Caco-2 (cell line): ENCODE data around the gene SIGMAR1. TPM values are rescaled to one million over a fixed set of nuclear protein-coding genes. Genes with fewer than 3 reads are reported as not detected.

Experiments
- BruUV-seq: library from RNA; stranded (reverse); fragments of 400-500 nt; replicated peaks from 2 replicates; lab custom pipeline; 2021; lab: Mats Ljungman, UMichigan
- CTCF ChIA-PET: fragments of 300-600 bp; sonication (Branson Sonifier 250); formaldehyde crosslinking; loops from one replicate; lab custom pipeline; 2022; ENCODE audit warnings: antibody characterized with exemption; lab: Charles Lee
- POLR2A ChIA-PET: fragments of 300-600 bp; sonication (Branson Sonifier 250); formaldehyde crosslinking; loops from one replicate; lab custom pipeline; 2022; ENCODE audit warnings: antibody characterized with exemption; lab: Charles Lee
- DNase-seq, 2 experiments: peaks; one replicate each; pipeline versions ENCODE4 v3.0.0 to v3.0.0-alpha.2; 2020 to 2022
- H3K27me3 ChIP-seq: replicated peaks from 2 replicates; pipeline ENCODE4 v1.6.0; 2011; ENCODE audit warnings: low read length; ENCODE audit not compliant: control insufficient read depth, insufficient read depth
- H3K36me3 ChIP-seq: 2 replicates; pipeline ENCODE4 v1.5.1; 2011; ENCODE audit warnings: low read length; ENCODE audit not compliant: control insufficient read depth, insufficient read depth
- H3K4me1 ChIP-seq: fragments of 250-450 bp; sonication (Bioruptor Pico); 2 replicates; pipeline ENCODE4 v1.5.1; 2020; ENCODE audit warnings: mild to moderate bottlenecking
- H3K4me3 ChIP-seq: 2 replicates; pipeline ENCODE4 v1.5.1; 2011; ENCODE audit warnings: low read depth, mild to moderate bottlenecking, control low read depth, low read length
- H3K9me3 ChIP-seq: fragments of 250-450 bp; sonication (Bioruptor Pico); 2 replicates; pipeline ENCODE4 v1.5.1; 2020; ENCODE audit warnings: mild to moderate bottlenecking, moderate library complexity
- H3K27ac Mint-ChIP-seq: one replicate; pipeline ENCODE4 v1.8.0; 2022; ENCODE audit warnings: mixed read lengths; ENCODE audit not compliant: unreplicated experiment
- H3K27me3 Mint-ChIP-seq: one replicate; pipeline ENCODE4 v1.8.0; 2022; ENCODE audit warnings: mixed read lengths; ENCODE audit not compliant: insufficient read depth, unreplicated experiment
- H3K36me3 Mint-ChIP-seq: one replicate; pipeline ENCODE4 v1.8.0; 2022; ENCODE audit warnings: mild to moderate bottlenecking, mixed read lengths; ENCODE audit not compliant: insufficient read depth, unreplicated experiment
- H3K4me1 Mint-ChIP-seq: one replicate; pipeline ENCODE4 v1.8.0; 2022; ENCODE audit warnings: low read depth, mixed read lengths; ENCODE audit not compliant: unreplicated experiment
- H3K4me3 Mint-ChIP-seq: one replicate; pipeline ENCODE4 v1.8.0; 2022; ENCODE audit warnings: mild to moderate bottlenecking, moderate library complexity, mixed read lengths; ENCODE audit not compliant: unreplicated experiment
- H3K9me3 Mint-ChIP-seq: one replicate; pipeline ENCODE4 v1.8.0; 2022; ENCODE audit warnings: mixed read lengths; ENCODE audit not compliant: unreplicated experiment
- CTCF ChIP-seq, 2 experiments: fragments of 200-600 bp in 1 of 2; IDR thresholded peaks; 1 replicate in 1 of 2; 2 replicates in 1 of 2; pipeline versions ENCODE4 v1.5.1 to v1.8.0; 2011 to 2022; ENCODE audit warnings: antibody characterized with exemption in 1 of 2, control low read depth in 1 of 2, inconsistent platforms in 1 of 2, low read depth in 1 of 2, low read length in 1 of 2, mild to moderate bottlenecking in 1 of 2, moderate library complexity in 1 of 2; ENCODE audit not compliant: insufficient read depth in 1 of 2, severe bottlenecking in 1 of 2, unreplicated experiment in 1 of 2
- intact Hi-C: fragments of 100-400 bp; cut with micrococcal nuclease; formaldehyde crosslinking; loops from one replicate; pipeline ENCODE4 v1.10.0; 2022; ENCODE audit not compliant: unreplicated experiment
- total RNA-seq: library from RNA; stranded (reverse); gene quantifications from 2 replicates; pipeline ENCODE4 v1.2.3, GENCODE V29; 2022

The SIGMAR1 gene
- total RNA-seq, 1 experiment from 2014 or later = 102 TPM

GRCh38 chr9:34594177-34594576 is 43.4 kb downstream of the SIGMAR1 start:
- H3K36me3 Mint-ChIP-seq = no peaks in the 10 kb centered on the region
- H3K27me3 Mint-ChIP-seq = peaks cover 33% of the 10 kb centered on the region
- intact Hi-C loops = no loop called here

GRCh38 chr9:34592895-34593601 is 44.5 kb downstream of the SIGMAR1 start:
- TF ChIP-seq CTCF (IDR thresholded peaks at IDR 0.05; ENCODE audit: insufficient read depth in 1 of 2, low read depth in 1 of 2, low read length in 1 of 2, severe bottlenecking in 1 of 2, unreplicated experiment in 1 of 2) = no peak
- peaks cover 42% of the 10 kb centered on the region for H3K27me3 Mint-ChIP-seq
- Histone ChIP-seq H3K36me3 (no peaks in the 10 kb centered on the region), H3K4me1 (peaks cover 15% of the 10 kb centered on the region), H3K9me3 (no peaks in the 10 kb centered on the region), H3K4me3 (no peak overlapping the region), H3K27me3 (peaks cover 4% of the 10 kb centered on the region)
- no peaks in the 10 kb centered on the region for H3K9me3 Mint-ChIP-seq
- H3K36me3 Mint-ChIP-seq = no peaks in the 10 kb centered on the region
- peaks cover 18% of the 10 kb centered on the region for H3K4me1 Mint-ChIP-seq
- CTCF ChIA-PET = interaction anchor here (2.7 kb wide), 1 partner anchor 189 kb away, joined by 37 read pairs; no protein-coding TSS in a partner anchor
- intact Hi-C loops = no loop called here
- H3K27ac Mint-ChIP-seq = no peak overlapping the region
- BruUV-seq = no TSS peak
- no peak for DNase-seq
- H3K4me3 Mint-ChIP-seq = no peak overlapping the region
- POLR2A ChIA-PET = no interaction called here

More at GRCh38 chr9:34594177-34594576, 43.4 kb downstream of the SIGMAR1 start:
- no peak for DNase-seq
- BruUV-seq = no TSS peak
- peaks cover 15% of the 10 kb centered on the region for H3K4me1 ChIP-seq
- no peaks in the 10 kb centered on the region for H3K36me3 ChIP-seq
- Mint-ChIP-seq H3K9me3 (no peaks in the 10 kb centered on the region), H3K4me1 (peaks cover 18% of the 10 kb centered on the region), H3K27ac (no peak overlapping the region), H3K4me3 (no peak overlapping the region)
- TF ChIP-seq CTCF (IDR thresholded peaks at IDR 0.05; ENCODE audit: insufficient read depth in 1 of 2, low read depth in 1 of 2, low read length in 1 of 2, severe bottlenecking in 1 of 2, unreplicated experiment in 1 of 2) = no peak
- POLR2A ChIA-PET = no interaction called here
- peaks cover 4% of the 10 kb centered on the region for H3K27me3 ChIP-seq
- H3K9me3 ChIP-seq = no peaks in the 10 kb centered on the region
- H3K4me3 ChIP-seq = no peak overlapping the region
- CTCF ChIA-PET = no interaction called here

GRCh38 chr9:34591917-34592866 is 45.4 kb downstream of the SIGMAR1 start:
- BruUV-seq = no TSS peak
- Mint-ChIP-seq H3K27me3 (peaks cover 43% of the 10 kb centered on the region), H3K4me1 (peaks cover 18% of the 10 kb centered on the region), H3K36me3 (no peaks in the 10 kb centered on the region), H3K9me3 (no peaks in the 10 kb centered on the region), H3K4me3 (peak overlapping the region; percentile 81), H3K27ac (no peak overlapping the region)
- Histone ChIP-seq H3K27me3 (peaks cover 6% of the 10 kb centered on the region), H3K4me3 (no peak overlapping the region), H3K36me3 (no peaks in the 10 kb centered on the region), H3K4me1 (peaks cover 15% of the 10 kb centered on the region), H3K9me3 (no peaks in the 10 kb centered on the region)
- ChIA-PET POLR2A (no interaction called here), CTCF (interaction anchor here (0.6 to 2.7 kb wide), 22 partner anchors 10 to 251 kb away, joined by 3 to 37 read pairs (median 4); no protein-coding TSS in a partner anchor)
- no peak for TF ChIP-seq CTCF (IDR thresholded peaks at IDR 0.05; ENCODE audit: insufficient read depth in 1 of 2, low read depth in 1 of 2, low read length in 1 of 2, severe bottlenecking in 1 of 2, unreplicated experiment in 1 of 2)
- intact Hi-C loops = loop anchor here (1.0 to 2.0 kb wide), 4 partner anchors 44 to 188 kb away; partner anchors contain the start of gene ENHO
- DNase-seq = no peak
